ENCODE measurements around the gene FAM78B. TPM values are rescaled to one million over a fixed set of nuclear protein-coding genes. Genes with fewer than 3 reads are reported as not detected.

The FAM78B gene
- total RNA-seq, 4 donors from 2014 or later = 0.64 to 1.2 (median 0.81) TPM

- WGBS, 2 donors = 69 to 79% methylated on average over 2 of the region's 2 CpGs
- DNase-seq (ENCODE audit: low spot score in 2 of 2) = no peak
- no peak overlapping the region for H3K4me3 ChIP-seq (ENCODE audit: low read depth, poor library complexity, severe bottlenecking)
- TF ChIP-seq POLR2A (IDR thresholded peaks at IDR 0.05) (no peak), CTCF (IDR thresholded peaks at IDR 0.05) (no peak)
- intact Hi-C loops (cut with DNase I; ENCODE audit: low total_unique reads) = no loop called here
Observed at GRCh38 chr1:166182281-166182680, 15.5 kb upstream of the FAM78B start.

GRCh38 chr1:166176416-166176815 is 9.6 kb upstream of the FAM78B start:
- no peak for TF ChIP-seq CTCF (IDR thresholded peaks at IDR 0.05)
- no peak for TF ChIP-seq POLR2A (IDR thresholded peaks at IDR 0.05)
- intact Hi-C loops (cut with DNase I; ENCODE audit: low total_unique reads) = no loop called here
- WGBS, 2 donors = 88 to 91% methylated on average over 2 of the region's 2 CpGs
- no peak for DNase-seq (ENCODE audit: low spot score in 2 of 2)
- no peak overlapping the region for H3K4me3 ChIP-seq (ENCODE audit: low read depth, poor library complexity, severe bottlenecking)

GRCh38 chr1:166175032-166175431 is 8.2 kb upstream of the FAM78B start:
- H3K4me3 ChIP-seq (ENCODE audit: low read depth, poor library complexity, severe bottlenecking) = no peak overlapping the region
- intact Hi-C loops (cut with DNase I; ENCODE audit: low total_unique reads) = no loop called here
- TF ChIP-seq POLR2A (IDR thresholded peaks at IDR 0.05) (no peak), CTCF (IDR thresholded peaks at IDR 0.05) (no peak)
- DNase-seq (ENCODE audit: low spot score in 2 of 2) = no peak

GRCh38 chr1:166174108-166174507 is 7.3 kb upstream of the FAM78B start:
- DNase-seq (ENCODE audit: low spot score in 2 of 2) = no peak
- no peak overlapping the region for H3K4me3 ChIP-seq (ENCODE audit: low read depth, poor library complexity, severe bottlenecking)
- 38 to 39% methylated on average over 4 of the region's 4 CpGs for WGBS, 2 donors
- intact Hi-C loops (cut with DNase I; ENCODE audit: low total_unique reads) = no loop called here
- no peak for TF ChIP-seq CTCF (IDR thresholded peaks at IDR 0.05)
- TF ChIP-seq POLR2A (IDR thresholded peaks at IDR 0.05) = no peak

DNA sequence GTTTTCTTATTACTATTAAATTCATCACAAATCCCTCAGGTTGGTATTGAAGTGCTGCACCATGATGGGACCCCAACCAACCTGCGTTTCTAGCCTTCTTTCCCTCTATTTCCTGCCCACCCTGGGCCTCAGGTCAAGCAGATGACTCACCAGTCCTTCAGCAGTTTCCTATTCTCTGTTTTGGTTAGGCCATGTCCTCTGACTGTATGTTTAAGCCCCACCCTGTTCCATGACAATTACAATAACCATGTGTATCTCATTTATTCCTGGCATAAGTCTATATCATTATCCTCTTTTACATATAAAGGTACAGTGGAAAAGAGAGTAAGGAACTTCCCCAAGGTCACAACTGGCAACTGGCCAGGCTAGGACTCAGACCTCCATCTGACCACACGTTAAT is 5.3 kb upstream of the FAM78B start:
- 58 to 68% methylated on average over 2 of the region's 2 CpGs for WGBS, 2 donors
- no peak for DNase-seq (ENCODE audit: low spot score in 2 of 2)
- H3K4me3 ChIP-seq (ENCODE audit: low read depth, poor library complexity, severe bottlenecking) = no peak overlapping the region
- intact Hi-C loops (cut with DNase I; ENCODE audit: low total_unique reads) = no loop called here
- TF ChIP-seq CTCF (IDR thresholded peaks at IDR 0.05) = no peak
- TF ChIP-seq POLR2A (IDR thresholded peaks at IDR 0.05) = no peak

DNA sequence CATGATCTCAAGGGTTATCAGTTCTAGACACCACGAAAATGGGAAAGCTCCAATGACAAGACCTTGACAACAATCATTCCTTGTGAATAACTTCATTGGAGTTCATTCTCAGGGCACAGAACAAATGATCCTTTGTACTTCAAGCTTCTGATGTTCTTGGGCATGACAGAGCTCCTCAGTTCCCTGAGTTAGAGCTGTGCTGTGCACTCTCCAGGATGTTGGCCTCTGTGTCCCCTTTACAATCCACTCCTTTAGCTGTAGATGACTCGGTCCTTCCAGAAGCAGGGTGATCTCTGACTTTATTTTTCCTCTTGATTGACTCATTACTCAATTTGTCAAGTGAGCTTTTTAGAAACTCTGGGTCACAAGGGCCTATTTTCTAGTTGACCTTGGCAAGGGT is 3.9 kb upstream of the FAM78B start:
- no peak for TF ChIP-seq CTCF (IDR thresholded peaks at IDR 0.05)
- no peak for TF ChIP-seq POLR2A (IDR thresholded peaks at IDR 0.05)
- intact Hi-C loops (cut with DNase I; ENCODE audit: low total_unique reads) = no loop called here
- WGBS, 2 donors = 63 to 69% methylated on average over 2 of the region's 2 CpGs
- no peak overlapping the region for H3K4me3 ChIP-seq (ENCODE audit: low read depth, poor library complexity, severe bottlenecking)
- no peak for DNase-seq (ENCODE audit: low spot score in 2 of 2)

Measured in lower leg skin (tissue), 4 donors.